ENCODE results near the gene TCTN2. TPM values are rescaled to one million over a fixed set of nuclear protein-coding genes. Genes with fewer than 3 reads are reported as not detected.

The TCTN2 gene
- polyA plus RNA-seq, 1 experiment = 8.1 TPM

- CTCF ChIA-PET = no interaction called here
- no peak for DNase-seq (ENCODE audit: low read depth)
- POLR2A ChIA-PET = interaction anchor here (0.6 kb wide), 1 partner anchor 33 kb away, joined by 3 read pairs; the partner anchor contains the start of gene ATP6V0A2
Observed at GRCh38 chr12:123744836-123745235, 73.9 kb downstream of the TCTN2 start.

GRCh38 chr12:123747309-123747708 is 76.4 kb downstream of the TCTN2 start:
- no peaks in the 10 kb centered on the region for H3K27me3 ChIP-seq (ENCODE audit: control insufficient read depth, insufficient read depth, low read length)
- H3K36me3 ChIP-seq (ENCODE audit: control insufficient read depth, insufficient read depth, low read length) = peaks cover 10% of the 10 kb centered on the region
- no peak for DNase-seq (ENCODE audit: low read depth)
- ChIA-PET POLR2A (no interaction called here), CTCF (interaction anchor here (1.2 kb wide), 1 partner anchor 10 kb away, joined by 4 read pairs; no protein-coding TSS in a partner anchor)
- H3K4me3 ChIP-seq (ENCODE audit: low read depth, low read length) = no peak overlapping the region
- TF ChIP-seq CTCF (IDR thresholded peaks at IDR 0.05; ENCODE audit: insufficient read depth, low read depth, low read length) = no peak

More at GRCh38 chr12:123744836-123745235, 73.9 kb downstream of the TCTN2 start:
- Histone ChIP-seq H3K27me3 (ENCODE audit: control insufficient read depth, insufficient read depth, low read length) (no peaks in the 10 kb centered on the region), H3K36me3 (ENCODE audit: control insufficient read depth, insufficient read depth, low read length) (peaks cover 16% of the 10 kb centered on the region), H3K4me3 (ENCODE audit: low read depth, low read length) (no peak overlapping the region)
- no peak for TF ChIP-seq CTCF (IDR thresholded peaks at IDR 0.05; ENCODE audit: insufficient read depth, low read depth, low read length)

- no peak overlapping the region for H3K4me3 ChIP-seq (ENCODE audit: low read depth, low read length)
- no peak for DNase-seq (ENCODE audit: low read depth)
- CTCF ChIA-PET = interaction anchor here (1.2 kb wide), 1 partner anchor 11 kb away, joined by 4 read pairs; no protein-coding TSS in a partner anchor
- POLR2A ChIA-PET = no interaction called here
- H3K27me3 ChIP-seq (ENCODE audit: control insufficient read depth, insufficient read depth, low read length) = no peaks in the 10 kb centered on the region
- no peak for TF ChIP-seq CTCF (IDR thresholded peaks at IDR 0.05; ENCODE audit: insufficient read depth, low read depth, low read length)
- H3K36me3 ChIP-seq (ENCODE audit: control insufficient read depth, insufficient read depth, low read length) = peaks cover 10% of the 10 kb centered on the region
Observed at GRCh38 chr12:123748161-123748560, 77.2 kb downstream of the TCTN2 start.

- H3K36me3 ChIP-seq (ENCODE audit: control insufficient read depth, insufficient read depth, low read length) = peaks cover 10% of the 10 kb centered on the region
- no peak for TF ChIP-seq CTCF (IDR thresholded peaks at IDR 0.05; ENCODE audit: insufficient read depth, low read depth, low read length)
- ChIA-PET CTCF (interaction anchor here (1.0 kb wide), 1 partner anchor 88 kb away, joined by 4 read pairs; no protein-coding TSS in a partner anchor), POLR2A (no interaction called here)
- H3K27me3 ChIP-seq (ENCODE audit: control insufficient read depth, insufficient read depth, low read length) = no peaks in the 10 kb centered on the region
- no peak for DNase-seq (ENCODE audit: low read depth)
- H3K4me3 ChIP-seq (ENCODE audit: low read depth, low read length) = no peak overlapping the region
Observed at GRCh38 chr12:123748661-123749060, 77.7 kb downstream of the TCTN2 start.

GRCh38 chr12:123749355-123749754 is 78.4 kb downstream of the TCTN2 start:
- Histone ChIP-seq H3K36me3 (ENCODE audit: control insufficient read depth, insufficient read depth, low read length) (peaks cover 9% of the 10 kb centered on the region), H3K4me3 (ENCODE audit: low read depth, low read length) (no peak overlapping the region), H3K27me3 (ENCODE audit: control insufficient read depth, insufficient read depth, low read length) (no peaks in the 10 kb centered on the region)
- DNase-seq (ENCODE audit: low read depth) = no peak
- no peak for TF ChIP-seq CTCF (IDR thresholded peaks at IDR 0.05; ENCODE audit: insufficient read depth, low read depth, low read length)
- ChIA-PET CTCF (interaction anchor here (1.0 to 1.2 kb wide), 2 partner anchors 30 to 89 kb away, joined by 4 read pairs; no protein-coding TSS in a partner anchor), POLR2A (no interaction called here)

All from BJ (cell line).